ENCODE measurements around the gene KRTAP2-2.

The KRTAP2-2 gene

GRCh38 chr17:41020336-41020735 is 34.7 kb downstream of the KRTAP2-2 start:
- DNase-seq (ENCODE audit: low spot score) = no peak

- DNase-seq (ENCODE audit: low spot score) = no peak
Observed at GRCh38 chr17:41019415-41019814, 35.6 kb downstream of the KRTAP2-2 start.

- DNase-seq (ENCODE audit: low spot score) = no peak
Observed at GRCh38 chr17:41018541-41018940, 36.5 kb downstream of the KRTAP2-2 start.

GRCh38 chr17:41016578-41017215 is 38.3 kb downstream of the KRTAP2-2 start:
- no peak for DNase-seq (ENCODE audit: low spot score)

- DNase-seq (ENCODE audit: low spot score) = no peak
Observed at GRCh38 chr17:41015454-41015853, 39.6 kb downstream of the KRTAP2-2 start.

DNA sequence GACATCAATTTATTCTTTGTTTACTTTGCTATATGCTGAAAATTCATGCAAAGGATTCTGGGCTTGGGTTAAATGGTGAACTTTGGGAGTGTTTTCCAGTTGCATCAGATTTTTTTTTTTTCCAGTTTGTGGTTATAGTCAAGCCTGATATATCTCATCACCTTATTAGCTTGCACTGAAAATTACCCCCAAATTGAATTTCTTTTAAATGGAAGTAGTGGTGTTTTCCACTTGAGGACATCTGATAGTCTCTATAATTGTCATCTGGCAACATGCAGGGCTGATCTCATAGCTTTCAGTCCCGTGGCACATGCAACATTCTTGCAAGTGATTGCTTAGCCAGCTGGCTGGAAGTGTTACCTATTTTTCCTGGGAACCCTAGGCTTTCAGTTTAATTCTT is 41.4 kb downstream of the KRTAP2-2 start:
- DNase-seq (ENCODE audit: low spot score) = no peak

DNA sequence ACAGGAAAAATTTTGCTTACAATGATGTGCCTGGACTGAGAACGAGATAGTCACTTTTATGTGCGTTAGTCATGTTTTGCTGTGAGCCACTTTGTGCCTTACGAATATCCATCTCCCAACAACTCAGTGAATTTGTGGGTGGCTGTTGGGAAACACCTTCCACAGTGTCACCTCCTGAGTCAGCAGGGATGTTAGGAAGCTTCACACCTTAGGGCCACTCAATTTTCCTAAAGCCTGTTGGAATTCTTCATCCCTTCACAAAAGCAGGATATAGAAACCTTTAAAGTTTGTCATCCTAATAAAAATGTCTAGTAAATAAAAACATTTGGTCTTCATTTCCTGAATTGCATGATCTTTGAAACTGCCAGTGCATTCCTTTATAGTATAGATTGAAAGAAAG is 41.8 kb downstream of the KRTAP2-2 start:
- DNase-seq (ENCODE audit: low spot score) = no peak

DNA sequence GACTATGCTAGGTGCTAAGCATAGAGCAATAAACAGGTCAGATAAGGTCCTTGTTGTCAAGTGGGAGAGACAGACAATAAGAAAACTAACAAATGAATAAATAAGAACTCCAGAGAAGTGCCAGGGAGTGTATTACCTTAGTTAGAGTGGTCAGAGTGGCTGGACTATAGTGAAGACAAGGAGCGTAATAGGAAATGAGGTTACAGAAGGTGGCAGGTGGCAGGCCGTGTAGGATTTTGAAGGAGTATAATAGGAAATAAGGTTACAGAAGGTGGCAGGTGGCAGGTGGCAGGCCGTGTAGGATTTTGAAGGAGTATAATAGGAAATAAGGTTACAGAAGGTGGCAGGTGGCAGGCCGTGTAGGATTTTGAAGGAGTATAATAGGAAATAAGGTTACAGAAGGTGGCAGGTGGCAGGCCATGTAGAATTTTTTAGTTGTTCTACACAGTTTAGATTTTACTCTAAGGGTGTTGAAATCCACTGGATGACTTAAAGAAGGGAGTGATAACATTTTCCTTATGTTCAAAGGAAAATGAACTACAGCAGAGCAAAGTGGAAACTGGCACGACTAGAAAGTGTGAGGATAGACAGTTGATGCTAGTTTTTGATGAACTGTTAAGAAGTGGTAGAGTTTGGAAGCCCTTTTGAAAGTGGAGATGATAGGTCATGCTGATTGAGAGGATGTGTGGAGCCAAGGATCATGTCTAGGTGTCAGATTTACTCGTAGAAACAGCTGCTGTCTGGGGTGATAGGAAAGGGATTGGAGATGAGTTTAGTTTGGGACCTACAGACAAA is 42.5 kb downstream of the KRTAP2-2 start:
- DNase-seq (ENCODE audit: low spot score) = no peak

- DNase-seq (ENCODE audit: low spot score) = no peak
Observed at GRCh38 chr17:41010441-41010840, 44.6 kb downstream of the KRTAP2-2 start.

- DNase-seq (ENCODE audit: low spot score) = no peak
Observed at GRCh38 chr17:41009936-41010335, 45.1 kb downstream of the KRTAP2-2 start.

DNA sequence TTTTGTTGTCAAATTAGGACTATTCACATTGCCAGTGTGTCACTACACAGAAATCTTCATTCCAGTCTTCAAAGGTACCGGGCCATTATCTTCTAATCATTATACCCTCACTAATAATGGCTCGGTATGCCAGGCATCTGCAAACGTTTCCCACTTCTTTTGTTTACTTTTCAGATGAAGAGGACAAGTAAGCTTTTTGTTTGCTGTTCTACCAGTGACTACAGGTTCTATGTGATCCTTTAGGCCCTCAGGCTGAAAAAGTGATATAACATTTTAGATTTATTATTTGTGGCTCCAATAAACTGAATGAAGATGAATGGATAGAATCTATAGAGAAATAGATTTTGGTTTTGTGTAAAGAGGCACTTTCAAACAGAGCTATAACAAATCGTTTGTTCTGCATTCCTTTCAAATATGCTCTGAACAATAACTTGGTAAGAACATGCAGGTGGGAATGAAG is 45.7 kb downstream of the KRTAP2-2 start:
- DNase-seq (ENCODE audit: low spot score) = no peak

DNA sequence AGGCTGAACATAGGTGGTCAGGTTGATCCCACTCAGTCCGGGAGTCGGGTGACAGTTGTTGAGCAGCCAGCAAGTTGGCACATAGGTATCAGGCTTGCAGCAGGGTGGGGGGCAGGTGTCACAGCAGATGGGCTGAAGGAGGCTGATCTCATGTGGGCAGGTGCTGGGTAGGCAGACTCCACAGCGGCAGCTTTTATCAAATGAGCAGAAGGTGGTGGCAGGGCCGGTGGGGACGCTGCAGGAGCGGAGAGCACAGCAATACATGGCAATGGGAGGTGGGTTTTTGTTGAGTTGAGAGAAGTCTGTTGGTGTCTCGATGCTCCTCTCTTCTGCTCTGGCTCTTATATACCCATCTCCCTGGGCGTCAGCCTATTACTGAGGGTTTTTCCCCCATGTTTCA is 46.2 kb downstream of the KRTAP2-2 start, which contains the start of gene KRTAP3-1:
KRTAP3-1 (minus strand) TSS at position 318 of the 400 bp plus-strand sequence; CDS start at position 264, 54 bp downstream.
- no peak for DNase-seq (ENCODE audit: low spot score)

Measured in CD4-positive, alpha-beta T cell treated with Interleukin-6 at 100 ng/mL for 8 hours (primary cell).